Upper lobe of right lung (tissue), 1 donor: ENCODE measurements around the gene SSR1. TPM values are rescaled to one million over a fixed set of nuclear protein-coding genes. Genes with fewer than 3 reads are reported as not detected.

ENCODE experiments used
- ATAC-seq: fragments of 200-7000 bp; cut with Tn5 transposase; one replicate; pipeline ENCODE4 v1.9.1; 2020; ENCODE audit warnings: mild to moderate bottlenecking, moderate library complexity
- DNase-seq: peaks from one replicate; pipeline ENCODE4 v3.0.0-alpha.2; 2020
- H3K27ac ChIP-seq: fragments of 200-600 bp; one replicate; pipeline ENCODE4 v1.8.0; 2022
- H3K27me3 ChIP-seq: fragments of 200-600 bp; one replicate; pipeline ENCODE4 v1.8.0; 2022; ENCODE audit warnings: mild to moderate bottlenecking
- H3K36me3 ChIP-seq: fragments of 200-600 bp; one replicate; pipeline ENCODE4 v1.8.0; 2022
- H3K4me1 ChIP-seq: fragments of 200-600 bp; one replicate; pipeline ENCODE4 v1.8.0; 2022
- H3K4me3 ChIP-seq: fragments of 200-600 bp; one replicate; pipeline ENCODE4 v1.8.0; 2022; ENCODE audit warnings: mild to moderate bottlenecking
- H3K9me3 ChIP-seq: fragments of 200-600 bp; one replicate; pipeline ENCODE4 v1.8.0; 2022
- CTCF ChIP-seq: fragments of 200-600 bp; IDR thresholded peaks from one replicate; pipeline ENCODE4 v1.8.0; 2022; ENCODE audit warnings: antibody characterized with exemption
- intact Hi-C: fragments of 100-400 bp; cut with DNase I; formaldehyde crosslinking; loops from one replicate; pipeline ENCODE4 v1.11.0; 2022
- total RNA-seq: library from RNA; stranded (reverse); fragmentation: NEBNext Ultra II Directional; extraction: Animal tissue kit (Norgen Biotek cat#: 25700); gene quantifications from one replicate; pipeline ENCODE4 v1.2.1, GENCODE V29; 2021
- donor health status: DM: no; HTN: yes; CAD: no; lungs with severe emphysema.

Gene SSR1
- total RNA-seq, 1 donor from 2014 or later, result 128 TPM

- no peak for DNase-seq
- Histone ChIP-seq H3K27ac (no peak overlapping the region), H3K36me3 (peaks cover 58% of the 10 kb centered on the region), H3K4me3 (no peak overlapping the region), H3K4me1 (peaks cover 5% of the 10 kb centered on the region), H3K9me3 (no peaks in the 10 kb centered on the region), H3K27me3 (no peaks in the 10 kb centered on the region)
- TF ChIP-seq CTCF, result peak; percentile 8
- intact Hi-C loops, result loop anchor here (10.0 kb wide), 1 partner anchor 525 kb away; no protein-coding TSS in a partner anchor
- ATAC-seq, result no peak
Measured at GRCh38 chr6:7249946-7250643, 62.9 kb downstream of the SSR1 start.

GRCh38 chr6:7249391-7249790 lies 63.6 kb downstream of the SSR1 start:
- H3K36me3 ChIP-seq, result peaks cover 58% of the 10 kb centered on the region
- TF ChIP-seq CTCF, result no peak
- H3K9me3 ChIP-seq, result no peaks in the 10 kb centered on the region
- intact Hi-C loops, result loop anchor here (10.0 kb wide), 1 partner anchor 525 kb away; no protein-coding TSS in a partner anchor
- no peak overlapping the region for H3K27ac ChIP-seq
- no peaks in the 10 kb centered on the region for H3K27me3 ChIP-seq
- H3K4me3 ChIP-seq, result no peak overlapping the region
- H3K4me1 ChIP-seq, result no peaks in the 10 kb centered on the region
- ATAC-seq, result no peak
- DNase-seq, result no peak

- H3K36me3 ChIP-seq, result peaks cover 58% of the 10 kb centered on the region
- DNase-seq (no peak), ATAC-seq (no peak)
- intact Hi-C loops, result loop anchor here (10.0 kb wide), 1 partner anchor 523 kb away; no protein-coding TSS in a partner anchor
- no peak overlapping the region for H3K4me3 ChIP-seq
- H3K4me1 ChIP-seq, result peaks cover 6% of the 10 kb centered on the region
- TF ChIP-seq CTCF, result no peak
- H3K9me3 ChIP-seq, result no peaks in the 10 kb centered on the region
- H3K27ac ChIP-seq, result no peak overlapping the region
- H3K27me3 ChIP-seq, result no peaks in the 10 kb centered on the region
Measured at GRCh38 chr6:7247828-7248227, 65.2 kb downstream of the SSR1 start.

- ATAC-seq (no peak), DNase-seq (no peak)
- Histone ChIP-seq H3K27me3 (no peaks in the 10 kb centered on the region), H3K9me3 (no peaks in the 10 kb centered on the region), H3K4me1 (peaks cover 11% of the 10 kb centered on the region), H3K4me3 (no peak overlapping the region), H3K36me3 (peaks cover 58% of the 10 kb centered on the region), H3K27ac (no peak overlapping the region)
- no peak for TF ChIP-seq CTCF
- intact Hi-C loops, result loop anchor here (10.0 kb wide), 1 partner anchor 522 kb away; no protein-coding TSS in a partner anchor
Measured at GRCh38 chr6:7247179-7247456, 65.9 kb downstream of the SSR1 start.

GRCh38 chr6:7246401-7247178 lies 66.4 kb downstream of the SSR1 start:
- H3K4me3 ChIP-seq, result no peak overlapping the region
- ATAC-seq (no peak), DNase-seq (no peak)
- no peak overlapping the region for H3K27ac ChIP-seq
- H3K4me1 ChIP-seq, result peaks cover 16% of the 10 kb centered on the region
- H3K9me3 ChIP-seq, result no peaks in the 10 kb centered on the region
- H3K36me3 ChIP-seq, result peaks cover 55% of the 10 kb centered on the region
- TF ChIP-seq CTCF, result no peak
- no peaks in the 10 kb centered on the region for H3K27me3 ChIP-seq
- intact Hi-C loops, result loop anchor here (10.0 kb wide), 1 partner anchor 522 kb away; no protein-coding TSS in a partner anchor
